ENCODE measurements around the gene RTN4RL1.

DNA sequence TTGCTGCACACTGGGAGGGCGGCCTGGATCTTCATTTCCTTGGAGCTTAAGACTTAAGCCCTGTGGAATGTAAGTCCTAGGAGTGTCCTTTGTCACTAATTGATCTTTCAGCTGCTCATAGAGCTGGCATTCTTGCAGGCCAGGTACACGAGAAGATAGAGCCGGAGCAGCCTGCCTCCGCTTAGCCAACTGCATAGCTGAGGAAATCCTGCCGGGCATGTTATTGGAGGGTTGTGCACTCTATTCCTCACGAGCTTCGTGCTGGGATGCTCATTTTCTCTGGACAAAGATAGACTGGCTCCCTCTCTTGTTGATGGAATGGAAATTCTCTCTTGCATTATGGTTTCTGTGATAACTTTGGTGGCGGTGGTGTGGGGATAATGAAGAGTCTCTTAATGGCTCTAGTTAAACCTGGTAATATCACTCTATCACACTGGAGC, 118.5 kb downstream of the RTN4RL1 start:
- TF ChIP-seq, protein P1, sequence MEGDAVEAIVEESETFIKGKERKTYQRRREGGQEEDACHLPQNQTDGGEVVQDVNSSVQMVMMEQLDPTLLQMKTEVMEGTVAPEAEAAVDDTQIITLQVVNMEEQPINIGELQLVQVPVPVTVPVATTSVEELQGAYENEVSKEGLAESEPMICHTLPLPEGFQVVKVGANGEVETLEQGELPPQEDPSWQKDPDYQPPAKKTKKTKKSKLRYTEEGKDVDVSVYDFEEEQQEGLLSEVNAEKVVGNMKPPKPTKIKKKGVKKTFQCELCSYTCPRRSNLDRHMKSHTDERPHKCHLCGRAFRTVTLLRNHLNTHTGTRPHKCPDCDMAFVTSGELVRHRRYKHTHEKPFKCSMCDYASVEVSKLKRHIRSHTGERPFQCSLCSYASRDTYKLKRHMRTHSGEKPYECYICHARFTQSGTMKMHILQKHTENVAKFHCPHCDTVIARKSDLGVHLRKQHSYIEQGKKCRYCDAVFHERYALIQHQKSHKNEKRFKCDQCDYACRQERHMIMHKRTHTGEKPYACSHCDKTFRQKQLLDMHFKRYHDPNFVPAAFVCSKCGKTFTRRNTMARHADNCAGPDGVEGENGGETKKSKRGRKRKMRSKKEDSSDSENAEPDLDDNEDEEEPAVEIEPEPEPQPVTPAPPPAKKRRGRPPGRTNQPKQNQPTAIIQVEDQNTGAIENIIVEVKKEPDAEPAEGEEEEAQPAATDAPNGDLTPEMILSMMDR (IDR thresholded peaks at IDR 0.05): no peak
- TF ChIP-seq EP300 (IDR thresholded peaks at IDR 0.05): no peak
- no peak for TF ChIP-seq POLR2AphosphoS5 (IDR thresholded peaks at IDR 0.05)
- no peak for TF ChIP-seq POLR2A (IDR thresholded peaks at IDR 0.05)
